GM19238 (cell line): ENCODE measurements around the gene NINJ1.
A peak's percentile ranks its signal among the peaks of the same experiment; 100 is the strongest.

Experiments used
- DNase-seq: peaks from one replicate; pipeline ENCODE4 v3.0.0; 2011; ENCODE audit warnings: low spot score; ENCODE audit not compliant: insufficient read length

NINJ1 gene

GRCh38 chr9:93132287-93132927, 1.6 kb downstream of the NINJ1 start:
- no peak for DNase-seq

- DNase-seq = no peak
These were observed 2.3 kb downstream of the NINJ1 start for GRCh38 chr9:93131599-93132286.

- DNase-seq = no peak
These were observed 3.1 kb downstream of the NINJ1 start for GRCh38 chr9:93130861-93131481.

GRCh38 chr9:93129691-93130500, 4.2 kb downstream of the NINJ1 start:
- DNase-seq = no peak

- no peak for DNase-seq
These were observed 4.8 kb downstream of the NINJ1 start for GRCh38 chr9:93129286-93129685.

- no peak for DNase-seq
These were observed 5.3 kb downstream of the NINJ1 start for GRCh38 chr9:93128715-93129224.

- DNase-seq = no peak
These were observed 5.9 kb downstream of the NINJ1 start for GRCh38 chr9:93128011-93128714.

GRCh38 chr9:93127395-93127911, 6.6 kb downstream of the NINJ1 start:
- DNase-seq = no peak

GRCh38 chr9:93126825-93127368, 7.2 kb downstream of the NINJ1 start:
- DNase-seq = no peak

GRCh38 chr9:93126151-93126781, 7.8 kb downstream of the NINJ1 start:
- no peak for DNase-seq

- DNase-seq = no peak
These were observed 8.6 kb downstream of the NINJ1 start for GRCh38 chr9:93125331-93125894.

- DNase-seq = no peak
These were observed 9.3 kb downstream of the NINJ1 start for GRCh38 chr9:93124793-93125192.

- DNase-seq = no peak
These were observed 10.3 kb downstream of the NINJ1 start for GRCh38 chr9:93123561-93124283.

- DNase-seq = no peak
These were observed 11.3 kb downstream of the NINJ1 start for GRCh38 chr9:93122721-93123221.

GRCh38 chr9:93121316-93122241, 12.5 kb downstream of the NINJ1 start:
- DNase-seq = no peak

- DNase-seq = no peak
These were observed 13.2 kb downstream of the NINJ1 start for GRCh38 chr9:93120846-93121315.

- DNase-seq = peak; percentile 78
These were observed 13.9 kb downstream of the NINJ1 start for GRCh38 chr9:93119953-93120845.
